SK-N-SH treated with all-trans-retinoic acid at 6 μM for 48 hours (cell line): ENCODE results near the gene CRB3.
A peak's percentile ranks its signal among the peaks of the same experiment; 100 is the strongest.

Source experiments
- ATAC-seq: fragments of 200-7000 bp; cut with Tn5 transposase; 3 replicates; pipeline ENCODE4 v1.9.1; 2020; ENCODE audit warnings: mild to moderate bottlenecking, moderate library complexity
- ARNTL ChIP-seq: fragments of 450-650 bp; formaldehyde crosslinking; IDR thresholded peaks from 2 replicates; pipeline ENCODE4 v1.5.0; 2020; ENCODE audit warnings: low read depth, mild to moderate bottlenecking, moderate library complexity, borderline replicate concordance
- BACH2 ChIP-seq: fragments of 250-450 bp; sonication (Bioruptor Pico); IDR thresholded peaks from 2 replicates; pipeline ENCODE4 v1.9.0; 2021; ENCODE audit warnings: mild to moderate bottlenecking, borderline replicate concordance
- CSDC2 ChIP-seq: fragments of 250-450 bp; sonication (Bioruptor Pico); IDR thresholded peaks from 2 replicates; pipeline ENCODE4 v1.5.0; 2020; ENCODE audit warnings: mild to moderate bottlenecking, moderate library complexity
- ESRRG ChIP-seq: fragments of 250-450 bp; sonication (Bioruptor Pico); IDR thresholded peaks from 2 replicates; pipeline ENCODE4 v1.6.1; 2021; ENCODE audit warnings: mild to moderate bottlenecking
- GLIS3 ChIP-seq: fragments of 250-450 bp; sonication (Bioruptor Pico); IDR thresholded peaks from 2 replicates; pipeline ENCODE4 v1.5.0; 2020; ENCODE audit warnings: mild to moderate bottlenecking, moderate library complexity
- ISL1 ChIP-seq: fragments of 250-450 bp; sonication (Bioruptor Pico); IDR thresholded peaks from 2 replicates; pipeline ENCODE4 v2.1.2; 2022; ENCODE audit warnings: mild to moderate bottlenecking, moderate library complexity
- OSR1 ChIP-seq: fragments of 250-450 bp; sonication (Bioruptor Pico); IDR thresholded peaks from 2 replicates; pipeline ENCODE4 v1.8.0; 2022; ENCODE audit warnings: moderate library complexity, mild to moderate bottlenecking, inconsistent platforms
- RARB ChIP-seq: fragments of 250-450 bp; sonication (Bioruptor Pico); IDR thresholded peaks from 2 replicates; pipeline ENCODE4 v1.8.0; 2021; ENCODE audit warnings: mild to moderate bottlenecking, moderate library complexity
- SNAI2 ChIP-seq: fragments of 250-450 bp; sonication (Bioruptor Pico); IDR thresholded peaks from 2 replicates; pipeline ENCODE4 v1.5.0; 2020; ENCODE audit warnings: mild to moderate bottlenecking, moderate library complexity
- TCF4 ChIP-seq: fragments of 250-450 bp; sonication (Bioruptor Pico); IDR thresholded peaks from 2 replicates; pipeline ENCODE4 v1.8.0; 2021; ENCODE audit warnings: mild to moderate bottlenecking, moderate library complexity, borderline replicate concordance
- TOX ChIP-seq: fragments of 250-450 bp; sonication (Bioruptor Pico); IDR thresholded peaks from 2 replicates; pipeline ENCODE4 v1.8.0; 2021; ENCODE audit warnings: mild to moderate bottlenecking, moderate library complexity, borderline replicate concordance
- ZC3H10 ChIP-seq: fragments of 250-450 bp; sonication (Bioruptor Pico); IDR thresholded peaks from 2 replicates; pipeline ENCODE4 v1.5.1; 2021; ENCODE audit warnings: mild to moderate bottlenecking, moderate library complexity
- ZFP3 ChIP-seq: fragments of 250-450 bp; sonication (Bioruptor Pico); IDR thresholded peaks from 2 replicates; pipeline ENCODE4 v1.5.0; 2020; ENCODE audit warnings: mild to moderate bottlenecking, moderate library complexity
- ZFP30 ChIP-seq: fragments of 450-650 bp; formaldehyde crosslinking; IDR thresholded peaks from 2 replicates; pipeline ENCODE4 v1.5.0; 2022; ENCODE audit warnings: mild to moderate bottlenecking, moderate library complexity
- ZNF565 ChIP-seq: fragments of 450-650 bp; formaldehyde crosslinking; conservative IDR thresholded peaks from 2 replicates; pipeline ENCODE4 v1.5.0; 2020; ENCODE audit warnings: low read depth, mild to moderate bottlenecking, moderate library complexity
- ZNF70 ChIP-seq: fragments of 450-650 bp; formaldehyde crosslinking; IDR thresholded peaks from 2 replicates; pipeline ENCODE4 v1.5.0; 2020; ENCODE audit warnings: mild to moderate bottlenecking, moderate library complexity
- ZNF8 ChIP-seq: fragments of 450-650 bp; formaldehyde crosslinking; IDR thresholded peaks from 2 replicates; pipeline ENCODE4 v1.5.0; 2020; ENCODE audit warnings: mild to moderate bottlenecking, moderate library complexity
- TF ChIP-seq, protein P1 (sequence below): fragments of 250-450 bp; sonication (Bioruptor Pico); IDR thresholded peaks from 2 replicates; pipeline ENCODE4 v1.5.1; 2021; ENCODE audit warnings: mild to moderate bottlenecking, moderate library complexity
- TF ChIP-seq, protein P2 (sequence below): fragments of 250-450 bp; sonication (Bioruptor Pico); IDR thresholded peaks from 2 replicates; pipeline ENCODE4 v1.8.0; 2021; ENCODE audit warnings: low read depth, mild to moderate bottlenecking, moderate library complexity, borderline replicate concordance
- TF ChIP-seq, protein P3 (sequence below): fragments of 250-450 bp; sonication (Bioruptor Pico); IDR thresholded peaks from 2 replicates; pipeline ENCODE4 v1.8.0; 2020; ENCODE audit warnings: mild to moderate bottlenecking, moderate library complexity, borderline replicate concordance
- TF ChIP-seq, protein P4 (sequence below): fragments of 250-450 bp; sonication (Bioruptor Pico); IDR thresholded peaks from 2 replicates; pipeline ENCODE4 v1.5.1; 2020; ENCODE audit warnings: low read depth, mild to moderate bottlenecking, moderate library complexity
- TF ChIP-seq, protein P5 (sequence below): fragments of 250-450 bp; sonication (Bioruptor Pico); IDR thresholded peaks from 2 replicates; pipeline ENCODE4 v1.5.0; 2020; ENCODE audit warnings: mild to moderate bottlenecking, moderate library complexity

The CRB3 gene

DNA sequence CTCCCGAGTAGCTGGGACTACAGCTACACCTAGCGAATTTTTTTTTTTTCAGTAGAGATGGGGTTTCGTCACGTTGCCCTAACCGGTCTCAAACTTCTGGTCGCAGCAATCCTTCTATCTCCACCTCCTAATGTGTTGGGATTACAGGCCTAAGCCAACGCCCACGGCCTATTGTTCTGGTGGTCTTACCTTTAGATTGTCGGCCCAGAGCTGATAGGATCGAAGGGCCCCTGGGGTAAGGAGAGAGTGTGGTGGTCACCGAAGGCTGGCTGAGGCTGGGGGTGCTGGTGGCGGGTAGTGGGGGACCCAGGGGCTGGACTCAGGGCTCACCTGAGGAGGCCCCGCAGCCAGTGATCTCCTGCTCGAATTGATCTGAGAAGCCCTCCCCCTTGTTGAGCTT lies 7.0 kb downstream of the CRB3 start:
- TF ChIP-seq ZFP3, result no peak
- no peak for ATAC-seq

DNA sequence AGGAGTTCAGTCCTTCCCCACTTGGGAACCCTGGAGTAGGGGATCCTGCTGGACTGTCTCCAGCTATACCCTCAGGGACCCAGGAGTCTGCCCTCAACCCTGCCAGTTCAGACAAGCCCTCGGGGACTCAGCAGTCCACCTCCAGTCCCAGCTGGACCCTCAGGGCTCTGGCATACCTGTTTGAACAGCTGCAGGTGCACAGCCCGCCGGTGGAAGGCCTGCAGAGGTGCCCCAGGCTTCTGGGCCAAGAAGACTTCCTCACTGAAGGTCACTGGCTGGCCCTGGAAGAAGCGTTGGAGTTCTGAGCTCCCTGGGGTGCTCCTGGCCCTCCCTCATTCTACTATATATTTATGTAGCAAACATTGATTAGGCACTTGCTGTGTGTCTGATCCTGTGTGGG lies 8.6 kb downstream of the CRB3 start:
- no peak for ATAC-seq
- TF ChIP-seq ZNF565 (CRISPR knock-in tag) (no peak), BACH2 (no peak), ARNTL (CRISPR knock-in tag) (no peak), ZFP30 (CRISPR knock-in tag) (no peak), GLIS3 (CRISPR knock-in tag) (no peak), ISL1 (CRISPR knock-in tag) (no peak), ZC3H10 (CRISPR knock-in tag) (no peak), TOX (CRISPR knock-in tag) (no peak), OSR1 (no peak), ESRRG (CRISPR knock-in tag) (no peak), ZFP3 (no peak), CSDC2 (CRISPR knock-in tag) (no peak), RARB (CRISPR knock-in tag) (no peak), TCF4 (CRISPR knock-in tag) (no peak), ZNF8 (CRISPR knock-in tag) (no peak)
- TF ChIP-seq, protein P1, sequence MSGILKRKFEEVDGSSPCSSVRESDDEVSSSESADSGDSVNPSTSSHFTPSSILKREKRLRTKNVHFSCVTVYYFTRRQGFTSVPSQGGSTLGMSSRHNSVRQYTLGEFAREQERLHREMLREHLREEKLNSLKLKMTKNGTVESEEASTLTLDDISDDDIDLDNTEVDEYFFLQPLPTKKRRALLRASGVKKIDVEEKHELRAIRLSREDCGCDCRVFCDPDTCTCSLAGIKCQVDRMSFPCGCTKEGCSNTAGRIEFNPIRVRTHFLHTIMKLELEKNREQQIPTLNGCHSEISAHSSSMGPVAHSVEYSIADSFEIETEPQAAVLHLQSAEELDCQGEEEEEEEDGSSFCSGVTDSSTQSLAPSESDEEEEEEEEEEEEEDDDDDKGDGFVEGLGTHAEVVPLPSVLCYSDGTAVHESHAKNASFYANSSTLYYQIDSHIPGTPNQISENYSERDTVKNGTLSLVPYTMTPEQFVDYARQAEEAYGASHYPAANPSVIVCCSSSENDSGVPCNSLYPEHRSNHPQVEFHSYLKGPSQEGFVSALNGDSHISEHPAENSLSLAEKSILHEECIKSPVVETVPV (CRISPR knock-in tag), result no peak
- TF ChIP-seq, protein P2, sequence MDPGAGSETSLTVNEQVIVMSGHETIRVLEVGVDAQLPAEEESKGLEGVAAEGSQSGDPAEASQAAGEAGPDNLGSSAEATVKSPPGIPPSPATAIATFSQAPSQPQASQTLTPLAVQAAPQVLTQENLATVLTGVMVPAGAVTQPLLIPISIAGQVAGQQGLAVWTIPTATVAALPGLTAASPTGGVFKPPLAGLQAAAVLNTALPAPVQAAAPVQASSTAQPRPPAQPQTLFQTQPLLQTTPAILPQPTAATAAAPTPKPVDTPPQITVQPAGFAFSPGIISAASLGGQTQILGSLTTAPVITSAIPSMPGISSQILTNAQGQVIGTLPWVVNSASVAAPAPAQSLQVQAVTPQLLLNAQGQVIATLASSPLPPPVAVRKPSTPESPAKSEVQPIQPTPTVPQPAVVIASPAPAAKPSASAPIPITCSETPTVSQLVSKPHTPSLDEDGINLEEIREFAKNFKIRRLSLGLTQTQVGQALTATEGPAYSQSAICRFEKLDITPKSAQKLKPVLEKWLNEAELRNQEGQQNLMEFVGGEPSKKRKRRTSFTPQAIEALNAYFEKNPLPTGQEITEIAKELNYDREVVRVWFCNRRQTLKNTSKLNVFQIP (CRISPR knock-in tag), result no peak
- TF ChIP-seq, protein P3, sequence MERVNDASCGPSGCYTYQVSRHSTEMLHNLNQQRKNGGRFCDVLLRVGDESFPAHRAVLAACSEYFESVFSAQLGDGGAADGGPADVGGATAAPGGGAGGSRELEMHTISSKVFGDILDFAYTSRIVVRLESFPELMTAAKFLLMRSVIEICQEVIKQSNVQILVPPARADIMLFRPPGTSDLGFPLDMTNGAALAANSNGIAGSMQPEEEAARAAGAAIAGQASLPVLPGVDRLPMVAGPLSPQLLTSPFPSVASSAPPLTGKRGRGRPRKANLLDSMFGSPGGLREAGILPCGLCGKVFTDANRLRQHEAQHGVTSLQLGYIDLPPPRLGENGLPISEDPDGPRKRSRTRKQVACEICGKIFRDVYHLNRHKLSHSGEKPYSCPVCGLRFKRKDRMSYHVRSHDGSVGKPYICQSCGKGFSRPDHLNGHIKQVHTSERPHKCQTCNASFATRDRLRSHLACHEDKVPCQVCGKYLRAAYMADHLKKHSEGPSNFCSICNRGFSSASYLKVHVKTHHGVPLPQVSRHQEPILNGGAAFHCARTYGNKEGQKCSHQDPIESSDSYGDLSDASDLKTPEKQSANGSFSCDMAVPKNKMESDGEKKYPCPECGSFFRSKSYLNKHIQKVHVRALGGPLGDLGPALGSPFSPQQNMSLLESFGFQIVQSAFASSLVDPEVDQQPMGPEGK (CRISPR knock-in tag), result no peak

DNA sequence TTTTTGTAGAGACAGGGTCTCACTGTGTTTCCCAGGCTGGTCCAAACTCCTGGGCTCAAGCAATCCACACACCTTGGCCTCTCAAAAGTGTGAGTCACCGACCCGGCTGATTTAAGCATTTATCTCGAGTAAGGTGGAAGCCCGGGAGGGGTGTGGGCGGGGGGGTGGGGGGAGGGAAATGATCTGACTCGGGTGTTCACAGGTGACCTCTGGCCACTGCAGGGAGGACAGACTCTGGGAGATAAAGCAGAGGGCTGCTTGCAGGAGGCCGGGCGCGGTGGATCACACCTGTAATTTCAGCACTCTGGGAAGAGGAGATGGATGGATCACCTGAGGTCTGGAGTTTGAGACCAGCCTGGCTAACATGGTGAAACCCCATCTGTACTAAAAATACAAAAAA lies 9.6 kb downstream of the CRB3 start:
- no peak for TF ChIP-seq ISL1 (CRISPR knock-in tag)
- no peak for TF ChIP-seq ZNF70 (CRISPR knock-in tag)
- TF ChIP-seq OSR1, result no peak
- TF ChIP-seq ZNF565 (CRISPR knock-in tag), result no peak
- no peak for TF ChIP-seq BACH2
- no peak for TF ChIP-seq ESRRG (CRISPR knock-in tag)
- TF ChIP-seq ZFP3, result no peak
- TF ChIP-seq ARNTL (CRISPR knock-in tag), result no peak
- no peak for TF ChIP-seq ZFP30 (CRISPR knock-in tag)
- no peak for TF ChIP-seq ZNF8 (CRISPR knock-in tag)
- TF ChIP-seq, all 23 proteins: peak for 0
- no peak for ATAC-seq

DNA sequence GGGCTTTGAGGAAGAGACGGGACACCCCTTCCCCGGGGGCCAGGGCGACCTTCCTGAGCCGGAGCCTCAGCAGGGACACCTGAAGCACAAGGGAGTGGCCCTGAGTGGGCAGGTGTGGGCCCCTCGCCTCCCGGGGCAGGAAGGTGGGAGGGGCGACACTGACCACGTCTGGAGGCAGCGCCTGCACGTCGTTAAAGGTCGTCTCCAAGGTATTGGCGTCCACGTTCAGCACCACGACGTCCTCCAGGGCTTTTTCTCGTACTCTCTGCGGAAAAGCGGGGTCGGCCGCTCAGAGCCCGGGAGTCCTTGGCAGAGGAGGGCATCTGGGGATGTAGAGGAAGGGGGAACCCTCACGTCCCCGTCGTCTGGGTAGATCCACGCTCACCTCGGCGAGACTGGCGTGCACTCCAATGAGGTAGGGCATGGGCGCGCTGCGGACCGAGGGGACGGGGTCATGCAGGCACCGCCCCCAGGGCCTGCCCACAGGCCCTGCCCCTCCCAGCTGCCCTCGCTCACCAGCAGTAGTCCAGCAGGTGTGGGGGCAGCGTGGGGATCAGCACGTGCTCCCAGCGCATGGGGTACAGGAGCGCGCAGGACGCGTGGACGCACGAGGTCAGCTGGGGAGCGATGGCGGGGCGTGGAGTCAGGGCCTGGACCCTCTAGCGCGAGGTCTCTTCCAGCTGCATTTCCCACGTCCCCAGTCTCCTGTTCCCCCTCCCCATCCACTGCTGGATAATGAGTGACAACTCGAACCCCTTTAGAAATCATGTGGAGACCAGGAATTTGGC lies 11.4 kb downstream of the CRB3 start:
- peak; percentile 20; the same call in 2 of the 3 replicates for ATAC-seq
- TF ChIP-seq SNAI2 (CRISPR knock-in tag) (no peak), OSR1 (no peak), RARB (CRISPR knock-in tag) (no peak), ZFP3 (no peak), ZNF8 (CRISPR knock-in tag) (no peak), ESRRG (CRISPR knock-in tag) (no peak), ISL1 (CRISPR knock-in tag) (no peak), TCF4 (CRISPR knock-in tag) (no peak), ZNF70 (CRISPR knock-in tag) (no peak)
- TF ChIP-seq, protein P4, sequence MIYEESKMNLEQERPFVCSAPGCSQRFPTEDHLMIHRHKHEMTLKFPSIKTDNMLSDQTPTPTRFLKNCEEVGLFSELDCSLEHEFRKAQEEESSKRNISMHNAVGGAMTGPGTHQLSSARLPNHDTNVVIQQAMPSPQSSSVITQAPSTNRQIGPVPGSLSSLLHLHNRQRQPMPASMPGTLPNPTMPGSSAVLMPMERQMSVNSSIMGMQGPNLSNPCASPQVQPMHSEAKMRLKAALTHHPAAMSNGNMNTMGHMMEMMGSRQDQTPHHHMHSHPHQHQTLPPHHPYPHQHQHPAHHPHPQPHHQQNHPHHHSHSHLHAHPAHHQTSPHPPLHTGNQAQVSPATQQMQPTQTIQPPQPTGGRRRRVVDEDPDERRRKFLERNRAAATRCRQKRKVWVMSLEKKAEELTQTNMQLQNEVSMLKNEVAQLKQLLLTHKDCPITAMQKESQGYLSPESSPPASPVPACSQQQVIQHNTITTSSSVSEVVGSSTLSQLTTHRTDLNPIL (CRISPR knock-in tag), result no peak
- TF ChIP-seq, protein P3 (CRISPR knock-in tag), result no peak
- TF ChIP-seq, protein P5, sequence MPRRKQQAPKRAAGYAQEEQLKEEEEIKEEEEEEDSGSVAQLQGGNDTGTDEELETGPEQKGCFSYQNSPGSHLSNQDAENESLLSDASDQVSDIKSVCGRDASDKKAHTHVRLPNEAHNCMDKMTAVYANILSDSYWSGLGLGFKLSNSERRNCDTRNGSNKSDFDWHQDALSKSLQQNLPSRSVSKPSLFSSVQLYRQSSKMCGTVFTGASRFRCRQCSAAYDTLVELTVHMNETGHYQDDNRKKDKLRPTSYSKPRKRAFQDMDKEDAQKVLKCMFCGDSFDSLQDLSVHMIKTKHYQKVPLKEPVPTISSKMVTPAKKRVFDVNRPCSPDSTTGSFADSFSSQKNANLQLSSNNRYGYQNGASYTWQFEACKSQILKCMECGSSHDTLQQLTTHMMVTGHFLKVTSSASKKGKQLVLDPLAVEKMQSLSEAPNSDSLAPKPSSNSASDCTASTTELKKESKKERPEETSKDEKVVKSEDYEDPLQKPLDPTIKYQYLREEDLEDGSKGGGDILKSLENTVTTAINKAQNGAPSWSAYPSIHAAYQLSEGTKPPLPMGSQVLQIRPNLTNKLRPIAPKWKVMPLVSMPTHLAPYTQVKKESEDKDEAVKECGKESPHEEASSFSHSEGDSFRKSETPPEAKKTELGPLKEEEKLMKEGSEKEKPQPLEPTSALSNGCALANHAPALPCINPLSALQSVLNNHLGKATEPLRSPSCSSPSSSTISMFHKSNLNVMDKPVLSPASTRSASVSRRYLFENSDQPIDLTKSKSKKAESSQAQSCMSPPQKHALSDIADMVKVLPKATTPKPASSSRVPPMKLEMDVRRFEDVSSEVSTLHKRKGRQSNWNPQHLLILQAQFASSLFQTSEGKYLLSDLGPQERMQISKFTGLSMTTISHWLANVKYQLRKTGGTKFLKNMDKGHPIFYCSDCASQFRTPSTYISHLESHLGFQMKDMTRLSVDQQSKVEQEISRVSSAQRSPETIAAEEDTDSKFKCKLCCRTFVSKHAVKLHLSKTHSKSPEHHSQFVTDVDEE, result no peak
- TF ChIP-seq, protein P2 (CRISPR knock-in tag), result no peak
